ENCODE measurements around the gene FES.

- TF ChIP-seq GATA2 (IDR thresholded peaks at IDR 0.05; ENCODE audit: low read depth, low read length) = no peak
- no peak for TF ChIP-seq GATA3 (IDR thresholded peaks at IDR 0.05; ENCODE audit: low read depth, low read length)
Measured at GRCh38 chr15:90873998-90874605, 10.2 kb upstream of the FES start.
